Thoracic aorta (tissue), 2 donors: ENCODE data around the gene DERA. TPM values are rescaled to one million over a fixed set of nuclear protein-coding genes. Genes with fewer than 3 reads are reported as not detected.

Experiments
- ATAC-seq: fragments of 150-250 bp; one replicate; pipeline ENCODE4 v1.8.0; 2017; ENCODE audit warnings: low read depth; ENCODE audit not compliant: insufficient number of reproducible peaks, low FRiP score
- DNase-seq: peaks from one replicate; pipeline ENCODE4 v3.0.0-alpha.2; 2020; ENCODE audit warnings: low spot score
- H3K27ac ChIP-seq, 2 donors: fragments of 200-600 bp; sonication (generic); 1 replicate in 1 of 2; 2 replicates in 1 of 2; pipeline ENCODE4 v1.5.1; 2016; ENCODE audit warnings: mild to moderate bottlenecking in 2 of 2, moderate library complexity in 2 of 2
- H3K27me3 ChIP-seq: fragments of 200-600 bp; sonication (generic); replicated peaks from 2 replicates; pipeline ENCODE4 v1.6.0; 2016; ENCODE audit warnings: mild to moderate bottlenecking; ENCODE audit not compliant: insufficient read depth
- H3K36me3 ChIP-seq: fragments of 200-600 bp; sonication (generic); one replicate; pipeline ENCODE4 v1.5.1; 2016
- H3K4me1 ChIP-seq, 2 donors: fragments of 200-600 bp; sonication (generic); 1 replicate in 1 of 2; 2 replicates in 1 of 2; pipeline versions ENCODE4 v1.5.1 to v1.6.0; 2016; ENCODE audit warnings: low read depth in 2 of 2, mild to moderate bottlenecking in 1 of 2; ENCODE audit not compliant: control insufficient read depth in 1 of 2
- H3K4me3 ChIP-seq: fragments of 200-600 bp; sonication (generic); 2 replicates; pipeline ENCODE4 v1.5.1; 2016; ENCODE audit warnings: mild to moderate bottlenecking
- H3K9me3 ChIP-seq: fragments of 200-600 bp; sonication (generic); 2 replicates; pipeline ENCODE4 v1.5.1; 2016
- CTCF ChIP-seq: fragments of 200-600 bp; sonication (generic); IDR thresholded peaks from one replicate; pipeline ENCODE4 v1.5.1; 2019; ENCODE audit warnings: antibody characterized with exemption
- total RNA-seq, 2 donors: library from RNA; depleted of rRNA; stranded (reverse); fragments of >200 nt; gene quantifications; one replicate each; pipeline versions ENCODE4 v1.1.0 to v1.2.3, GENCODE V29; 2016

DERA gene
- total RNA-seq, 2 donors from 2014 or later, result 25.5 to 47.4 TPM

DNA sequence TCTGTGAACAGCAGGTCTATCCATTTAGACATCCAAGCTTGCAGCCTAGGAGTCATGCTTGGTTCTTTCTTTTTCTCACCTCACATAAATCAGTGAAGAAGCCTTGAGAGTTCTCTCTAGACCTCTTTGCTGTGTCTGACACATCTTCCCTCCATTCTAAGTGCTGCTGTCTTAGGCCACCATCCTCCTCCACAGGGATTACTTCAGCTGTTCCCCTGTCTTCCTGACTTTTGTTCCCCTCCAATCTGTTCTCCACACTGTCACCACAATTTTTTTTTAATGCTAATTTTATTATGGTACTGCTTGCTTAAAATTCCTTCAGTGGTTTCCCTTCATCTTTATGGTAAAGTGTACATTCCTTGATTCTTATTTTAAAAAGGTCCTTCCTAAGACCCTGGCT is 71.8 kb downstream of the DERA start:
- Histone ChIP-seq H3K27me3 (no peaks in the 10 kb centered on the region), H3K27ac (no peak overlapping the region), H3K4me3 (no peak overlapping the region), H3K4me1 (peaks cover 23 to 53% of the 10 kb centered on the region in 2 donors), H3K36me3 (no peaks in the 10 kb centered on the region), H3K9me3 (no peaks in the 10 kb centered on the region)
- ATAC-seq, result no peak
- no peak for DNase-seq
- no peak for TF ChIP-seq CTCF

DNA sequence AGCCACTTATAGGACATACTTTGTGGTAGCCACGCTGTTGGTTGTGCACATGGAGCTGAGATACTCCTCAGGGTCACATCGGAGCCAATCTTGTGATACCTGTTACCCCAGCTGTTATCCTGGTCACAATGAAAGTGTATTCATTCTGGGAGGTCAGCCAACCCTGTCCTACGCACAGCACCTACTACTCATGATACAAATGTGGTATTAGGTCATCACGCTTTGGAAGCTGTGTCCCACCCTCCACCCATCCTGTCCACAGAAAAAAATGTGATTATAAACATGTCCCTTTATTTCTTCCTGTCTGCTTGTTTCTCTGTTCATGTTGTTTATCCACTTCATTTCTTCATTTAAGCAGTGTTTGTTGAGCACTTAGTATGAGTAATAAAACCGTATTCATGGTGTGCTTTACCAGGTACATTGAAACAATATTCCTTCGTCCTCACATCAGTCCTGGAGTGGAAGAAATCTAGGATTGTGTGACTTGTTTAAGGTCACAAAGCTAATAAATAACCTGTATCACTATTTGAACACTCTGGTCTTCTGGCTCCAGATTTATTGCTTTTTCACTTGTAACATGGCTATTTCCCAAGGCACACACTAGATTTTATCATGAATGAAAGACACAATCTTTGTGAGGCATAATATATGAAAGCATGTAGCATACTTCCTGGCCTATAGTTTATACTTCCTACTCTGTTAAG is 73.1 kb downstream of the DERA start:
- ATAC-seq (no peak), DNase-seq (no peak)
- Histone ChIP-seq H3K4me3 (no peak overlapping the region), H3K36me3 (no peaks in the 10 kb centered on the region), H3K4me1 (peaks cover 12 to 42% of the 10 kb centered on the region in 2 donors), H3K27me3 (no peaks in the 10 kb centered on the region), H3K27ac (no peak overlapping the region), H3K9me3 (no peaks in the 10 kb centered on the region)
- TF ChIP-seq CTCF, result no peak

- ATAC-seq, result no peak
- Histone ChIP-seq H3K4me1 (peaks cover 10 to 36% of the 10 kb centered on the region in 2 donors), H3K9me3 (no peaks in the 10 kb centered on the region), H3K27me3 (no peaks in the 10 kb centered on the region), H3K4me3 (no peak overlapping the region), H3K27ac (no peak overlapping the region), H3K36me3 (no peaks in the 10 kb centered on the region)
- TF ChIP-seq CTCF, result no peak
- DNase-seq, result no peak
These were observed 73.8 kb downstream of the DERA start for GRCh38 chr12:15984963-15985362.

GRCh38 chr12:15987696-15988095 is 76.6 kb downstream of the DERA start:
- no peak for ATAC-seq
- H3K4me1 ChIP-seq, result peaks cover 0 to 19% of the 10 kb centered on the region in 2 donors
- no peak for TF ChIP-seq CTCF

GRCh38 chr12:15988983-15989755 is 78.0 kb downstream of the DERA start:
- no peaks in the 10 kb centered on the region for H3K36me3 ChIP-seq
- DNase-seq (no peak), ATAC-seq (no peak)
- no peak overlapping the region for H3K4me3 ChIP-seq
- H3K9me3 ChIP-seq, result no peaks in the 10 kb centered on the region
- no peaks in the 10 kb centered on the region for H3K27me3 ChIP-seq
- TF ChIP-seq CTCF, result no peak
- H3K4me1 ChIP-seq, result peaks cover 0 to 9% of the 10 kb centered on the region in 2 donors
- H3K27ac ChIP-seq, result no peak overlapping the region

More at GRCh38 chr12:15987696-15988095, 76.6 kb downstream of the DERA start:
- no peak for DNase-seq
- no peaks in the 10 kb centered on the region for H3K27me3 ChIP-seq
- H3K27ac ChIP-seq, result no peak overlapping the region
- no peaks in the 10 kb centered on the region for H3K36me3 ChIP-seq
- H3K9me3 ChIP-seq, result no peaks in the 10 kb centered on the region
- H3K4me3 ChIP-seq, result no peak overlapping the region
